Gastrocnemius medialis (tissue), 4 donors: ENCODE data around the gene ZDHHC12. TPM values are rescaled to one million over a fixed set of nuclear protein-coding genes. Genes with fewer than 3 reads are reported as not detected.

Experiments used
- ATAC-seq, 2 donors: fragments of 150-250 bp; one replicate each; pipeline ENCODE4 v1.9.1; 2016
- DNase-seq, 2 donors: peaks; one replicate each; pipeline ENCODE4 v3.0.0-alpha.2; 2019
- H3K27ac ChIP-seq, 4 donors: fragments of 200-600 bp; sonication (generic); 1 replicate in 1 of 4; 2 replicates in 3 of 4; pipeline ENCODE4 v1.5.1; 2016 to 2018; ENCODE audit warnings: mild to moderate bottlenecking in 2 of 4, moderate library complexity in 1 of 4
- H3K27me3 ChIP-seq, 3 donors: fragments of 200-600 bp; sonication (generic) in 2 of 3; 1 replicate in 1 of 3; 2 replicates in 2 of 3; pipeline versions ENCODE4 v1.5.1 to v1.6.0; 2016 to 2019; ENCODE audit warnings: mild to moderate bottlenecking in 1 of 3, moderate library complexity in 1 of 3
- H3K36me3 ChIP-seq, 2 donors: fragments of 200-600 bp; sonication (generic) in 1 of 2; one replicate each; pipeline ENCODE4 v1.5.1; 2017 to 2018
- H3K4me1 ChIP-seq, 2 donors: fragments of 200-600 bp; sonication (generic) in 1 of 2; one replicate each; pipeline ENCODE4 v1.5.1; 2016 to 2017; ENCODE audit warnings: mild to moderate bottlenecking in 2 of 2
- H3K4me3 ChIP-seq, 4 donors: fragments of 200-600 bp; sonication (generic) in 3 of 4; 1 replicate in 1 of 4; 2 replicates in 3 of 4; pipeline ENCODE4 v1.5.1; 2016 to 2019; ENCODE audit warnings: mild to moderate bottlenecking in 2 of 4
- H3K9me3 ChIP-seq, 3 donors: fragments of 200-600 bp; sonication (generic) in 2 of 3; 1 replicate in 1 of 3; 2 replicates in 2 of 3; pipeline ENCODE4 v1.5.1; 2016 to 2019
- CTCF ChIP-seq, 5 experiments: fragments of 450-650 bp in 3 of 5; fragments of 200-600 bp in 2 of 5; sonication (generic) in 2 of 5; IDR thresholded peaks in 4 of 5; conservative IDR thresholded peaks in 1 of 5; 1 replicate in 4 of 5; 2 replicates in 1 of 5; pipeline ENCODE4 v1.5.1; 2016 to 2019; ENCODE audit warnings: antibody characterized with exemption in 5 of 5, mild to moderate bottlenecking in 3 of 5, moderate library complexity in 3 of 5
- POLR2A ChIP-seq, 2 donors: fragments of 450-650 bp; IDR thresholded peaks; one replicate each; pipeline ENCODE4 v1.6.1; 2017; ENCODE audit warnings: antibody characterized with exemption in 2 of 2, mild to moderate bottlenecking in 2 of 2, moderate library complexity in 2 of 2
- in situ Hi-C, 4 donors: fragments of 200-750 bp; cut with MboI; loops; one replicate each; pipeline versions ENCODE4 v1.15.0 to v1.8.0; 2017; ENCODE audit warnings: low sequenced_read_pairs in 4 of 4
- intact Hi-C: fragments of 100-400 bp; cut with DNase I; formaldehyde crosslinking; loops from one replicate; pipeline ENCODE4 v1.15.1; 2023; ENCODE audit warnings: low total_unique reads
- total RNA-seq, 4 donors: library from RNA; depleted of rRNA; stranded (reverse); fragments of >200 nt; gene quantifications; one replicate each; pipeline versions ENCODE4 v1.1.0 to v1.2.3, GENCODE V29; 2016

Gene ZDHHC12
- total RNA-seq, 4 donors from 2014 or later: 8.9 to 37.3 (median 31.0) TPM

- Histone ChIP-seq H3K4me1 (no peaks in the 10 kb centered on the region), H3K27me3 (no peaks in the 10 kb centered on the region), H3K36me3 (no peaks in the 10 kb centered on the region), H3K27ac (no peak overlapping the region), H3K4me3 (no peak overlapping the region), H3K9me3 (no peaks in the 10 kb centered on the region)
- TF ChIP-seq CTCF (IDR thresholded peaks at IDR 0.05 in 4 of 5, conservative IDR thresholded peaks at IDR 0.05 in 1 of 5): no peak
- no peak for TF ChIP-seq POLR2A (IDR thresholded peaks at IDR 0.05)
- no peak for ATAC-seq
- in situ Hi-C loops (no loop called here), intact Hi-C loops (no loop called here)
- DNase-seq: no peak
These were observed 7.2 kb downstream of the ZDHHC12 start for GRCh38 chr9:128716581-128717254.

- no peaks in the 10 kb centered on the region for H3K36me3 ChIP-seq
- no peak for DNase-seq
- intact Hi-C loops: no loop called here
These were observed 8.5 kb downstream of the ZDHHC12 start for GRCh38 chr9:128715436-128715750.

DNA sequence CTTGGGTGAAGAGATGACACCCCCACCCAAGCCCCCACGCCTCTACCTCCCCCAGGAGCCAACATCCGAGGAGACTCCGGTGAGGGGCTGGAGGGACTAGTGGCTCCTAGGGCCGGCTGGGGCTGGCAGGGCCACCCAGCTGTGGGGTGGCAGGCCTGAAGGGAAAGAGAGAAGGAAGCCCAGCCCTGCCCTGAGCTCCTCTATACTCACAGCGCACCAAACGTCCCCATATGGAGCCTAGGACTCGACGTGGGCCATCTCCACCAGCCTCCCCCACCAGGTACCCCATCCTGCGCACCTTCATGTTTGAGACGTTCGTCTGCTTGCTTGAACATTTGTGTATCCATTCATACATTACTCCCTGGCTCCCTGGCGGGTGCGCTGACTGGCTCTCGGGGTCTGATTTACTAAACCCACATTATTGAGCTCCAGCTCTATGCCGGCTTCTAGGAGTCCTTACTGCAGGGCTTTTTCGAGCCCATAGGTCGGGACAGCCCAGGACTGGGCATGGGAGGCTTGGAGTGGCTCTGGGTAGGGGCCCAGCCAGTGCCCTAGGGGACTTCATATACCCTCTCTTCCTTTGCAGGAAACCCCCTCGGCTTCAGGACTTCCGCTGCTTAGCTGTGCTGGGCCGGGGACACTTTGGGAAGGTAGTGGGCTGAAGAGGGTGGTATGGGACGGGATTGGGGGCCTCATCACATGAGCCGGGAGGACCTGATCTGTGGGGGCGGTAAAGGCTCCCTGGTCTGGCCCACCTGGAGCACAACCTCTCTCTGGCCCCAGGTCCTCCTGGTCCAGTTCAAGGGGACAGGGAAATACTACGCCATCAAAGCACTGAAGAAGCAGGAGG, 9.1 kb downstream of the ZDHHC12 start:
- no peak overlapping the region for H3K4me3 ChIP-seq
- in situ Hi-C loops: no loop called here
- H3K9me3 ChIP-seq: no peaks in the 10 kb centered on the region
- H3K4me1 ChIP-seq: no peaks in the 10 kb centered on the region
- DNase-seq: no peak
- no peaks in the 10 kb centered on the region for H3K36me3 ChIP-seq
- no peak for ATAC-seq
- no peaks in the 10 kb centered on the region for H3K27me3 ChIP-seq
- no peak for TF ChIP-seq POLR2A (IDR thresholded peaks at IDR 0.05)
- no peak for TF ChIP-seq CTCF (IDR thresholded peaks at IDR 0.05 in 4 of 5, conservative IDR thresholded peaks at IDR 0.05 in 1 of 5)
- no peak overlapping the region for H3K27ac ChIP-seq
- intact Hi-C loops: no loop called here

More at GRCh38 chr9:128715436-128715750, 8.5 kb downstream of the ZDHHC12 start:
- H3K27me3 ChIP-seq: no peaks in the 10 kb centered on the region
- ATAC-seq: no peak
- in situ Hi-C loops: no loop called here
- H3K27ac ChIP-seq: no peak overlapping the region
- H3K4me1 ChIP-seq: no peaks in the 10 kb centered on the region
- TF ChIP-seq POLR2A (IDR thresholded peaks at IDR 0.05) (no peak), CTCF (IDR thresholded peaks at IDR 0.05 in 4 of 5, conservative IDR thresholded peaks at IDR 0.05 in 1 of 5) (no peak)
- no peaks in the 10 kb centered on the region for H3K9me3 ChIP-seq
- no peak overlapping the region for H3K4me3 ChIP-seq

DNA sequence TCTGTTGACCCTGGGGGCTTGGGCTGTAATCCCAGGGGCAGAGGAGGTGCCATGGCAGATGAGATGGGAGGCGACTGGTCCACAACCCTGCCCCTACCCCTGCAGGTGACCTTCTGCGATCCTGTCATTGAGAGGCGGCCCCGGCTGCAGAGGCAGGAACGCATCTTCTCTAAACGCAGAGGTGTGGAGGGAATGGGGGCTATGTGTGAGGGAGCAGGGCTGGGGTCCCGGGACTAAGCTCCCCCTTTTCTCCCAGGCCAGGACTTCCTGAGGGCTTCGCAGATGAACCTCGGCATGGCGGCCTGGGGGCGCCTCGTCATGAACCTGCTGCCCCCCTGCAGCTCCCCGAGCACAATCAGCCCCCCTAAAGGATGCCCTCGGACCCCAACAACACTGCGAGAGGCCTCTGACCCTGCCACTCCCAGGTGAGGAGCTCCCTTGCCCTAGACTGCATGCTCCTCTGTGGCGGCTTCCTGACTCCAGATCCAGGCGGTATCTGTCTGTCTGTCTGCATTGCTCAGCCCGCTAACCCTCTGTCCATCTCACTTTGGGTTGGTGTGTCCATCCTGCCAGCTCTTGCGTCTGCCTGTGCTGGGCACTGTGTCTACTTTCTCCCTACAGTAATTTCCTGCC, 9.9 kb downstream of the ZDHHC12 start:
- H3K9me3 ChIP-seq: no peaks in the 10 kb centered on the region
- H3K4me3 ChIP-seq: no peak overlapping the region
- intact Hi-C loops: no loop called here
- in situ Hi-C loops: no loop called here
- DNase-seq (no peak), ATAC-seq (no peak)
- no peaks in the 10 kb centered on the region for H3K4me1 ChIP-seq
- no peaks in the 10 kb centered on the region for H3K27me3 ChIP-seq
- H3K36me3 ChIP-seq: no peaks in the 10 kb centered on the region
- TF ChIP-seq CTCF (IDR thresholded peaks at IDR 0.05 in 4 of 5, conservative IDR thresholded peaks at IDR 0.05 in 1 of 5) (no peak), POLR2A (IDR thresholded peaks at IDR 0.05) (no peak)
- H3K27ac ChIP-seq: no peak overlapping the region
